SK-N-MC (cell line): ENCODE data around the gene ITGB2.

ENCODE experiments used
- EZH2 ChIP-seq: fragments of 200-600 bp; sonication (generic); IDR thresholded peaks from one replicate; pipeline ENCODE4 v1.6.1; 2017; ENCODE audit warnings: antibody characterized with exemption
- POLR2AphosphoS5 ChIP-seq: IDR thresholded peaks from 2 replicates; pipeline ENCODE4 v1.6.1; 2012; ENCODE audit warnings: mild to moderate bottlenecking, low read depth, low read length, borderline replicate concordance

- TF ChIP-seq EZH2 (no peak), POLR2AphosphoS5 (no peak)
These were observed 66.4 kb downstream of the ITGB2 start for GRCh38 chr21:44854391-44854663.
